ENCODE measurements around the gene ERGIC1.
"Not testable (repeated sequence)": the region's sequence is repeated elsewhere in the genome, so short reads cannot be mapped to it uniquely, and the experiment has no call there.

Gene ERGIC1

GRCh38 chr5:172801179-172801671 lies 32.8 kb upstream of the ERGIC1 start:
- DNase-seq: no peak

- no peak for DNase-seq
Observed at GRCh38 chr5:172802112-172802511, 31.9 kb upstream of the ERGIC1 start.

DNA sequence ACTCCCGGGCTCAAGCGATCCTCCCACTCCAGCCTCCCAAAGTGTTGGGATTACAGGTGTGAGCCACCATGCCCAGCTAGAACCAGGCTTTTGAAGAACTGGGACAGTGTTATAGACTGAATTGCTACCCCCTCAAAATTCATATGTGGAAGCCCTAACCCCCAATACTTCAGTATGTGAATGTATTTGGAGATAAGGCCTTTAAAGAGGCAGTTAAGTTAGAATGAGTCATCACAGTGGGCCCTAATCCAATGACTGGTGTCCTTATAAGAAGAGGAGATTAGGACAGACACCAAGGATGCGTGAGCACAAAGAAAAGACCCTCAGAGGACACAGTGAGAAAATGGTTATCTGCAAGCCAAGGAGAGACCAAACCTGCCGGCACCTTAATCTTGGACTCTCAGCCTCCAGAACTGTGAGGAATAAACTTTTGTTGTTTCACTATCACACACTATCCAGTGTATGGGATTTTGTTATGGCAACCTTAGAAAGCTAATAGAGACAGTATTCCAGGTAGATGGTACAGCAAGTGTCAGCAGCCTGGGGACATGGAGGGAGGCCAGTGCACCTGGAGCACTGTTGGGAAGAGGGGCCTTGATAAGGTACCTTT lies 31.4 kb upstream of the ERGIC1 start:
- no peak for DNase-seq

DNA sequence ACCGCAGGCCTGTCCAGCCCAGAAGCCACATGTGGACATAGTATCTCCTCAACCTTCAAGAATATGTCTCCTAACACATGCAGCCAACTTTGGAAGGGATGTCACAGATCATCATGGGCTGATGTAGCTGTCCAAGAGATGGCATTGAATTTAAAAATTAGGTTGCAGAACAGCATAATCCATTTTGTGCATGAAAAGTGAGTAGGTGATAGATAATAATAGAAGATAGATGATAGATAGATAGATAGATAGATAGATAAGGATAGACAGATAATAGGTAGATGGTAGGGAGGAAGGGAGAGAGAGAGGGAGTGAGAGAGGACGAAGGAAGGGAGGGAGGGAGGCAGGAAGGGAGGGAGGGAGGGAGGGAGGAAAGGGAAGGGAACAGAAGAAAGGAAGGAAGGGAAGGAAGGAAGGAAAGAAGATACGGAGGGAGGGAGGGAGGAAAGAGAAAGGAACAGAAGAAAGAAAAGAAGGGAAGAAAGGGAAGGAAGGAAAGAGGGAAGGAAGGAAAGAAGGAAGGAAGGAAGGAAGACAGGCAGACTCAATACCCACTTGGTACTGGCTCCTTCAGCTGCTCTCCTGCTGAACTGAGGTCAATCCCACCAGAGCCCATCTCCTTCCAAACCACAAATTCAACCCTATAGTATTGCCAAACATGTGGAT lies 28.9 kb upstream of the ERGIC1 start:
- no peak for DNase-seq

- no peak for DNase-seq
Observed at GRCh38 chr5:172805736-172806255, 28.3 kb upstream of the ERGIC1 start.

DNA sequence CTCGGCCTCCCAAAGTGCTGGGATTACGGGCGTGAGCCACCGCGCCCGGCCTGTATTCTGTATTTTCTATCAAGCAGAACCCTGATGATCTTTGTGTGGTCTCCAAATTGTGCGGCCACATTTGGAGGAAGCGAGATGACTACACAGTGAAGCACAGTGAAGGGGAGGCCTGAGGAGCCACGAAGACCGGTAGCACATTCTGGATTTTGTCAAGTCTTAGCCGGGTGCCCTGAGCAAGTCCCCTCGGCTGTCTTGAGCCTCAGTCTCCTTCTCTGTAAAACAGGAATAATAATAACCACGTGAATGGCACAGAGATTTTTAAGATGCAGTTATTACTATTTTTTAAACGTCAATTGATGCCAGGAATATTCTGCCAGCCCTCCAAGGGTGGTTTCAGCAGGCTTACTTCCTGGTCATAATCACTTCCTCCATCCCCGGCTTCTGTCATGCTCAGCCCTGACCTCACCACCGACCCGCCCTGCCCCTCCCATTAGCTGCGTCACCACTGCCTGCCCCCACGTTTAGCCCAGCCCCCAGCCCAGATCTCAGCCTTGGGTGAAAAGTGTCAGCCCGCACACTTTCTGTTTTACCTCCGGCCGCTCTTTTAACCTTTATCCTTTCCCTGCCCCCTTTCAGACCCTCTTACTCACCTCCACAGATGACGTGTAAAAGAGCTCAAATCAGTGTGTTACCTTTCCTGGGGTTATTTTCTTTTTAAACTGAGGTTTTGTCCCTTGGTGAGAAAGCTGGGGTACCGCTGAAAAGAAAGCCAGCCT lies 27.0 kb upstream of the ERGIC1 start:
- DNase-seq: peak; percentile 85

DNA sequence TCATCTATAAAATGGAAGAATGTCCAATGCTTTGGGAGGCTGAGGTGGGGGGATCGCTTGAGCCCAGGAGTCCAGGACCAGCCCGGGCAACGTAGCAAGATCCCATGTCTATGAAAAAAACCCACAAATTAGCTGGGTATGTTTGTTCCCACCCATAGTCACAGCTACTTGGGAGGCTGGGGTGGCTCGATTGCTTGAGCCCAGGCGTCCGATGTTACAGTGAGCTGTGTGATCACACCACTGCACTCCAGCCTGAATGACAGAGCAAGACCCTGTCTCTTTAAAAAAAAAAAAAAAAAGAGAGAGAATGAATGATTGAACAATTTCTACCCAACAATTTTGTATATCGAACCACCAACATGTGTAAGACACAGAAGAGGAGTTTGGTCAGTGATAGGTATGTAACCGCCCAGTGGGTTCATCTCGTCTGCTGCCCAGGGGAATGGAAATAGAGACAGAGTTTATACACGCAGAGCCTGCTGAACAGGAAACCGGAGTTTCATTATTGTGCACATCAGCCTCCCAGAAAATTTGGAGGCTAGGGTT lies 26.2 kb upstream of the ERGIC1 start:
- DNase-seq: no peak

GRCh38 chr5:172809774-172810173 lies 24.3 kb upstream of the ERGIC1 start:
- DNase-seq: no peak

DNA sequence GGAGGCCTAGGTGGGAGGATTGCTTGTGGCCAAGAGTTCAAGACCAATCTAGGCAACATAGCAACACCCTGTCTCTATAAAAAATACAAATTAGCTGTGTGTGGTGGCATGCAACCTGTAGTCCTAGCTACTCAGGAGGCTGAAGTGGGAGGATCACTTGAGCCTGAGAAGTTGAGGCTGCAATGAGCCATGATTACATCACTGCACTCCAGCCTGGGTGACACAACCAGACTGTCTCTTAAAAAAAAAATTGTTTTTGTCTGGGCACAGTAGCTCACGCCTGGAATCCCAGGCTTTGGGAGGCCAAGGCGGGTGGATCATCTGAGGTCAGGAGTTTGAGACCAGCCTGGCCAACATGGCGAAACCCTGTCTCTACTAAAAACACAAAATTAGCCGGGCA lies 23.1 kb upstream of the ERGIC1 start:
- DNase-seq: not testable (repeated sequence)

DNA sequence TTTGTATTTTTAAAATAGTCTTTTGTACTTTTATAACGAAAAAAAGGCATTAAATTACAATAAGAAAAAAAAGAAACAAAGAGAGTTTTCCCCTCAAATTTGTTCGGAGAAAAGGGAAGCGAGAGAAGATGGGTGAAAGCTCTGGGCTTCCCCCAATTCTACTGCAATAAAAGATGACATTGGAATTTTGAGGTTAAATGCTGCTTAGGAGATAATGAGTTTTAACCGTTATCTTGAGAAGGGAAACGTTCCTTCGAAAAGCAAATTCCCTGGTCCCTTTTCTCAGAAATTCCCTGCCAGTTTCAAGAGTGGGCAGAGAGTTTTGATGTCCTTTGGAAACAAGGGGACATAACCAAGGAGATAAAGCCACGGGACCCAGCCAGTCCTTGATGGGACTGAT lies 18.4 kb upstream of the ERGIC1 start:
- no peak for DNase-seq

DNA sequence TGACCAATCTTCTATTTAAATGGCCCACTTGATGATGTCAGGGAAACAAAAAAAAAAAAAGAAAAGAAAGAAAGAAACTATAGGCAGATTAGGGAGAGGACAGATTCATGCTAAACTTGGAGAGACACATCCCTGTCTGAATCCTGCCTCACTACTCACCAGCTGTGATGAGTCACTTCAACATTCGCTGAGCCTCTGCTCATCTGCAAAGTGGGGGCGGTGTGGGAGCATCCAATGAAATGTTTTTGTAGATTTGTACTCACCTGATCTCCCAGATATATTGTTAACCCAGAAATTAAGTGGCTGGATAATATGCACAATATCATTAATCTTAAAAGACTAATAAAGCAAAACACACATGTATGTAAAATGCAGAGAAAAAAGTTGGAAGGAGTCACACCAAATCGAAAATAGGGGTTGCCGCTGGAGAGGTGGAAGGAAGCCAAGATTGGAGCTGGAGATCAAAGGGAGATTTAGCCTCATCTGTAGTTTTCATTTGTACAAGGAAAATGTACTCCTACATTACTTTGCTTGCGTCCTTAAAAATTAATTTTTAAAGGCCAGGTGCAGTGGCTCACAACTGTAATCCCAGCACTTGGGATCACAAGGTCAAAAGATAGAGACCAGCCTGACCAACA lies 17.0 kb upstream of the ERGIC1 start:
- DNase-seq: no peak

- DNase-seq: no peak
Observed at GRCh38 chr5:172817664-172818063, 16.4 kb upstream of the ERGIC1 start.

DNA sequence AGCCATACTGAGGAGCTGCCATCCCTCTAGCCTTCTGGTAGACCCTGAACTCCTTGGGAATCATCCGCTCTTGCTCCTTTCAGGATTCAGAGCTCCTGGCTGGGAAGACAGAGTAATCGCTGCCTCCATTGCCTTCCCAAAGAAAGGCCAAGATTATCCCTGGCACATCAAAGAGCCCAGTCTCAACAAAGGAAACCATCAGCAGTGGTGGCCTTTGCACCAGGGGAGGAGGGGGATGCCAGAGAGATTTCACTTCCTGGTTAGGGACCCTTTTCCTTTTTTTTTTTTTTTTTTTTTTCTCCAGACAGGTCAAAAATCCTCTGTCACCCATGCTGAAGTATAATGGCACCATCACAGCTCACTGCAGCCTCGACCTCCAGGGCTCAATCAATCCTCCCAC lies 16.0 kb upstream of the ERGIC1 start:
- no peak for DNase-seq

DNA sequence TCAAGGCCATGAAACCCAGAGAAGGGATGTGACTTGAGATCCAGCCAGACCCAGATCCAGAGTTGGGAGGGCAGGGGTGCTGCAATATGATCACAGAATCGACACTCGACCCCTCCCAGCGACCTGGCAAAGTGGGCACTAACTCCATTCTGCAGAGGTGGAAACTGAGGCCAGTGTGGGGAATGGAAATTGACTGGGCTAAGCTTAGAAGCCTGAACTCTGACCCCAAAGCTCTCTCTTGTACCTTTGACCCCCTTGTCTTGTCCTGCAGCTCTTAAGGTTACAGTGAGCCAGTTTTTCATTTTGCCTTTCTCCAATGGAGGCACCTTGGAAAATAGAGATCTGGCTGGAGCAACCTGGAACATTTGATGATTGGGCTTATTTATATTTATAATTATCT lies 14.5 kb upstream of the ERGIC1 start:
- no peak for DNase-seq

DNA sequence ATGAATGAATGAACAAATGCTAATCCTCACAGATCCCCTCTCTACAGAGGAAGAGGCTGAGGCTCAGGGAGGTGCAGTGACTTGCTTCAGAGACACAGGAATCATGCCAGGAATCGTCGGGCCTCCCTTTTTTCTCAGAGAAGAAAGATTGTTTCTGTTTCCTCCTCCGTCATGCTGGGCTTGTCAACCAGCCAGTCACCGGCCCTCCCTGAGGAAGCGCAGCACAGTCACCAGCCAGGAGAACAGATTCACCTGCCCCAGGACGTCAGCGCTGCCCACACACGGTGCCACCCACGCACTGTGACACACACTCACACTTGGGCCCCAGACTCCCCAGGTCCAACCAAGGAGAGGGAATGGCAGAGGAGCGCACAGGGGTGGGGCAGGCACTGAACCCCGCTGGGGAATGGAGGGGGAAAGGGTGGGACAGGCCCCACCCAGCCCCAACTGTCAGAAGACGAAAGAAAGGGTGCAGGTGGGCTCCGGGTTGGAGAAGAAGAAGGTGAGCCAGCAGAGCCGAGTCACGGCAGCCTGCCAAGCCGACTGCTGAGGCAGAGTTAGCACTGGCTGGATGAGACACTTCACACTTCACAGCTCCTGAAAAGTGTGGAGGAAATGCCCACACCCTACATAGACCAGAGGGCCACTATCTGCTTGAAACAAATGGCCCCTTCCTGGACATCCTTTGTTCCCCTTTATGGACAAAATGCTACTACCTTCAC lies 13.8 kb upstream of the ERGIC1 start:
- DNase-seq: no peak

DNA sequence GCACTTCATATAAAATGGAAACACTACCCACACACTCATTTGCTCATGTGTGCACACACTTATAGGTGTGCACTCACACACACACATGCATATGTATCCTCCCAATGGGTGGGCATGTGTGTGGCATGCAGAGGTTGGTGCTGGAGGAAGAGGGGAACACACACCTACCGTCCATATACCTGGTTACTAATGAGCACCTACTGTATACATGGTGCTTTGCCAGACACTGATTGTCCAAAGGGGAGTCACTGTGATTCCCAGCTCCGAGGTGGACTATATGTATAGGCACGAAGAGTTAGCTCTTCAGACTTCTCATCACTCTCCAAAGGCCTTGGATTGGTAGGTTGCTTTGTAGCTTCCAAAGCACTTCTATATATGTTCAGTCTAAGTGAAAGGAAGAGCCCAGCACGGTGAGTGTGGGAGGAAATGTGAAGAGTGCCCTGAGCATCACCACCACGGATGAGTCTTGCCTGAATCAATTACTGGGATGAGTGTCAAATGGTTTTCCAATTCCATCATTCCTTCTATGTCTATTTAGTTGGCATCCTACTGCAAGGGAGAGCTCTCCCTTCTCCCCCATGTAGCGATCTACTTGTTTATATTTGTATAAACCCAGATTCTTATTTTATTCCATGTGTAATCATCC lies 12.6 kb upstream of the ERGIC1 start:
- DNase-seq: no peak

- no peak for DNase-seq
Observed at GRCh38 chr5:172823840-172824362, 10.2 kb upstream of the ERGIC1 start.

DNA sequence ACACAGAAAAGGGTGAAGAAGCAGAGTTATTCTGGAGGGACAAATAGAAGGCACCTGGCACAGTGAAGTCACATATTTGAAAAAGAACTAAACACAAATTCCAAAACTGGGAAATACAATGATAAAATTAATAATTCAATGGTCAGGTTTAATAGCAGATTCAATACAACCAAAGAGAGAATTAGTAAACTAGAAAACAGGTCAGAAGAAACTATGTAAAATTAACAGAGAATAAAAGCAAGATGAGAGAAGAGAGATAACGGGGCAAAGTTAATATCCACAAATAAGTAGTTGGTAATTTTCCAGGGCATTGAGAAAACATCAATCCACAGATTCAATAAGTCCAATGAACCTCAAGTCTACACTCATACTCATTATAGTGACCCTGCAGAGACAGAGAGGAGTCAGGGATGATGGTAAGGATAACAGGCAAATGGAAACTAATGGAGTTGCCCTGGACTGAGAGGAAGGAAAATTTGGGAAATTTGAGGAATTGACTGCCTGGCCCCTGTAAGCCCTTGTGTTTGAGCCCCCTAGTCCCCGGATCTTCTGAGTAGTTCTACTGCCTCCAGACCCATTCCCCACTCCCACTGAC lies 8.3 kb upstream of the ERGIC1 start:
- DNase-seq: no peak

DNA sequence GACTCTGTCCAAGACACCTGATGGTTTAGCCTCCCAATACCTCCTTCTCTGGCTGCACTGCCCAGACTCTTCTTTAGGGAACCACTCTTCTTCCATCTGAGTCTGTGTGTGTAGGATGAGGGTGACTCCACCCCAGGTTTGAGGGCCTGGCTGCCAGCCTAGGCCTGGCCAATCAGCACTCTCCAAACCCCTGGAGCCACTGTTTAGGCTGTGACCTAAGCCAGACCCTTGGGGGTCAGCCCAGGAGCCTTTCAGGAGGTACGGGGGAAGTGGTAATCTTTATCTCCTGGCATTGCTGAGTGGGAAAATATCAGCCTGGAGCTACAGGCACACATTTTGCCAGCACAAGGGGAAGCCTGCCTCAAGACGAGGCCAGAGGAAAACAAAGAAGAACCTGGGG lies 6.2 kb upstream of the ERGIC1 start:
- DNase-seq: no peak

DNA sequence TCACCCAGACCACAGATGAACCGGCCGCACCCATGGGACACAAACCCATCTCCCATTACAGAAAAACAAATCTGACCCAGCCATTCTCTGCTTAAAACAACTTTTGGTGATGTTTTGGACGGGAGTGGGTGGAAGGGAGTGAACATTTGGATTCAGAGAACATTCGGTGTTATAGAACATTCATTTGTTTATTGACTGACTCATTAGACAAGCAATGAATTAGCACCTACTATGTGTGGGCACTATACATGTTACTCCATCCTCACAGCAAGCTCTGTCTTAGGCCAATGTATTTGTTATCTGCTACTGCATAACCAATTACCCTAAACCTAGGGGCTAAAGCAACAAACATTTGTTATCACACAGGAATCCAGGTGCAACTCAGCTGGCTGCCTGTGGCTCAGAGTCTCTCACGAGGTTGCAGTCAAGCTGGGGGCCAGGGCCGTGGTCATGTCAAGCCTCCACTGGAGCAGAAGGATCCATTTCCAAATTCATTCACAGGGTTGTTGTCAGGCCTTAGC lies 5.1 kb upstream of the ERGIC1 start:
- no peak for DNase-seq

DNA sequence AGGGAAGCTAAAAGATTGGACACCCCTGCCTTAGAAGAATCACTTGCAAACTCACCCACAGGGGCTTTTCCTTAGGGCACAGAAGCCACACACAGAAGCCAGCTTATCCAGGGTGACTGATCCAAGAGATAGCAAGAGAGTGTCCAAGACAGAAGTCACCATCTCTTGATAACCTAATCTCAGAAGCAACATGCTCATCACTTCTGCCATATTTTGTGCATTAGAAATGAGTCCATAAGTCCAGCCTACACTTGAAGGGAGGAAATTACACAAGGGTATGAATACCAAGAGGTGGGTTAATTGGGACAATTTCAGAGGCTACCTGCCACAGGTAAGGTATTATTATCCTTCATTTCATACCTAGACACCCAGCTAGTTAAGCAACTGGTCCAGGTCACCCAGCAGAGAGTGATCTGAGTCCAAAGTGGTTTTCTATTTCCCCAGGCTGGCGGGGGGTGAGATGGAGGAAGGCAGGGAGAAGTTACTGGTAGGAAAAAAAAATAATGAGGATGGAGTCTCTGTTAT lies 3.7 kb upstream of the ERGIC1 start:
- DNase-seq: no peak

Data from RPMI8226 (cell line).